GM19023 (cell line): ENCODE results near the gene ANGPTL4.
"Not testable (repeated sequence)": the region's sequence is repeated elsewhere in the genome, so short reads cannot be mapped to it uniquely, and the experiment has no call there.

Source experiments
- ATAC-seq: cut with Tn5 transposase; IDR thresholded peaks from one replicate; pipeline ENCODE4 v1.9.1; 2021; ENCODE audit warnings: mild to moderate bottlenecking, moderate library complexity; ENCODE audit not compliant: unreplicated experiment

ANGPTL4 gene

GRCh38 chr19:8388612-8388958 lies 24.6 kb downstream of the ANGPTL4 start:
- ATAC-seq, result no peak

GRCh38 chr19:8389891-8390616 lies 26.1 kb downstream of the ANGPTL4 start, which contains the start of gene RAB11B:
Gene RAB11B, plus strand, starts transcription at chr19:8390360. Its CDS starts 57 bp downstream, at chr19:8390417.
- ATAC-seq, result peak; percentile 88

GRCh38 chr19:8390617-8390981 lies 26.6 kb downstream of the ANGPTL4 start:
- ATAC-seq, result peak; percentile 40

- ATAC-seq, result no peak
Observed at GRCh38 chr19:8391198-8392016, 27.5 kb downstream of the ANGPTL4 start.

- ATAC-seq, result no peak
Observed at GRCh38 chr19:8392017-8392591, 28.1 kb downstream of the ANGPTL4 start.

- ATAC-seq, result no peak
Observed at GRCh38 chr19:8393192-8393870, 29.4 kb downstream of the ANGPTL4 start.

- no peak for ATAC-seq
Observed at GRCh38 chr19:8393871-8394250, 29.9 kb downstream of the ANGPTL4 start.

- no peak for ATAC-seq
Observed at GRCh38 chr19:8395621-8396082, 31.7 kb downstream of the ANGPTL4 start.

GRCh38 chr19:8396185-8396562 lies 32.2 kb downstream of the ANGPTL4 start:
- no peak for ATAC-seq

GRCh38 chr19:8396563-8397203 lies 32.7 kb downstream of the ANGPTL4 start:
- no peak for ATAC-seq

- ATAC-seq, result no peak
Observed at GRCh38 chr19:8397271-8397670, 33.3 kb downstream of the ANGPTL4 start.

- ATAC-seq, result no peak
Observed at GRCh38 chr19:8397746-8398310, 33.9 kb downstream of the ANGPTL4 start.

- ATAC-seq, result no peak
Observed at GRCh38 chr19:8398311-8398771, 34.4 kb downstream of the ANGPTL4 start.

GRCh38 chr19:8399681-8400188 lies 35.8 kb downstream of the ANGPTL4 start:
- ATAC-seq, result no peak

- ATAC-seq, result no peak
Observed at GRCh38 chr19:8401981-8402411, 38.0 kb downstream of the ANGPTL4 start.

- no peak for ATAC-seq
Observed at GRCh38 chr19:8403098-8403819, 39.3 kb downstream of the ANGPTL4 start.

GRCh38 chr19:8403820-8404109 lies 39.8 kb downstream of the ANGPTL4 start:
- ATAC-seq, result no peak

GRCh38 chr19:8404391-8405151 lies 40.6 kb downstream of the ANGPTL4 start:
- ATAC-seq, result no peak

- ATAC-seq, result not testable (repeated sequence)
Observed at GRCh38 chr19:8410718-8411117, 46.8 kb downstream of the ANGPTL4 start.
